ENCODE results near the gene TSC2. TPM values are rescaled to one million over a fixed set of nuclear protein-coding genes. Genes with fewer than 3 reads are reported as not detected.

TSC2 gene
- total RNA-seq, 4 donors from 2014 or later: 103 to 193 (median 143) TPM

- Histone ChIP-seq H3K9me3 (no peaks in the 10 kb centered on the region), H3K4me1 (no peaks in the 10 kb centered on the region), H3K27ac (no peak overlapping the region), H3K4me3 (no peak overlapping the region), H3K27me3 (no peaks in the 10 kb centered on the region), H3K36me3 (peaks cover 86% of the 10 kb centered on the region)
- TF ChIP-seq EP300 (IDR thresholded peaks at IDR 0.05): no peak
- no peak for TF ChIP-seq POLR2AphosphoS5 (IDR thresholded peaks at IDR 0.05)
- TF ChIP-seq CTCF (IDR thresholded peaks at IDR 0.05): no peak
- no peak for TF ChIP-seq POLR2A (IDR thresholded peaks at IDR 0.05)
- no peak for DNase-seq (ENCODE audit: low spot score in 2 of 2)
- WGBS: 90% methylated on average over 6 of the region's 29 CpGs
Measured at GRCh38 chr16:2070576-2071453, 23.0 kb downstream of the TSC2 start.

- no peak for DNase-seq (ENCODE audit: low spot score in 2 of 2)
- 100% methylated on average over 3 of the region's 34 CpGs for WGBS
- TF ChIP-seq POLR2A (IDR thresholded peaks at IDR 0.05) (no peak), EP300 (IDR thresholded peaks at IDR 0.05) (no peak), CTCF (IDR thresholded peaks at IDR 0.05) (no peak), POLR2AphosphoS5 (IDR thresholded peaks at IDR 0.05) (no peak)
- no peaks in the 10 kb centered on the region for H3K27me3 ChIP-seq
- no peak overlapping the region for H3K4me3 ChIP-seq
- H3K36me3 ChIP-seq: peaks cover 88% of the 10 kb centered on the region
- H3K9me3 ChIP-seq: no peaks in the 10 kb centered on the region
- H3K4me1 ChIP-seq: no peaks in the 10 kb centered on the region
- H3K27ac ChIP-seq: no peak overlapping the region
Measured at GRCh38 chr16:2071454-2072202, 23.8 kb downstream of the TSC2 start.

DNA sequence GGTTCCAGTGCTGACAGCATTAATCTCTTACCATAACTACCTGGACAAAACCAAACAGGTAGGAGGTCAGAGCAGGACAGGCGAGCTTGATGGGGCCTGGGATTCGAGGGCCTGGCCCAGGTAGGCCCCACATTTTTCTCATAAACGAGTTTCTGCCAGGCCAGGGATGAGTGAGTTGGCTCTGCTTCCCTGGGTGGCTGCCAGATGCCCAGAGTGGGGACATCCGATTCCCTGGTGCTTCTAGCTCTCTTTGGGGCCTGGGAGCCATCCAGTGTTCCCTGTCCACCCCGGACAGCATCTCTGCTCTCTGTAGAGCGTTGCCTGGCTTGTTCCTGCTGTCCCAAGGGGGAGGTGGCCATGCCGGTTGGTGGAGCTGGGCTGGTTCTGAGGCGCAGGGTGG is 25.1 kb downstream of the TSC2 start:
- no peak overlapping the region for H3K4me3 ChIP-seq
- no peaks in the 10 kb centered on the region for H3K4me1 ChIP-seq
- no peak for TF ChIP-seq POLR2AphosphoS5 (IDR thresholded peaks at IDR 0.05)
- no peak for TF ChIP-seq CTCF (IDR thresholded peaks at IDR 0.05)
- no peak for TF ChIP-seq EP300 (IDR thresholded peaks at IDR 0.05)
- TF ChIP-seq POLR2A (IDR thresholded peaks at IDR 0.05): no peak
- no peak overlapping the region for H3K27ac ChIP-seq
- WGBS: 85% methylated on average over 6 of the region's 8 CpGs
- H3K27me3 ChIP-seq: no peaks in the 10 kb centered on the region
- no peaks in the 10 kb centered on the region for H3K9me3 ChIP-seq
- H3K36me3 ChIP-seq: peaks cover 93% of the 10 kb centered on the region
- no peak for DNase-seq (ENCODE audit: low spot score in 2 of 2)

DNA sequence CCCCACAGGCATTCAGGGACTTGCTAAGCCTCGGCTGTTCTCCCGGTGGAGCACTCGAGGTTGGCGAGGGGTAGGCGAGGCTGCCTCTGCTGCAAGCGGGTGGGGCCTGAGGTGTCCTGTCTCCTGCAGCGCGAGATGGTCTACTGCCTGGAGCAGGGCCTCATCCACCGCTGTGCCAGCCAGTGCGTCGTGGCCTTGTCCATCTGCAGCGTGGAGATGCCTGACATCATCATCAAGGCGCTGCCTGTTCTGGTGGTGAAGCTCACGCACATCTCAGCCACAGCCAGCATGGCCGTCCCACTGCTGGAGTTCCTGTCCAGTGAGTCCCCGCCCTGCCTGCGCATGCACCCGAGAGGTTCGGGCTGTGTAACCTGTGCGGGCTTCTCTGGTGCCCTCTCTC is 26.3 kb downstream of the TSC2 start:
- Histone ChIP-seq H3K9me3 (no peaks in the 10 kb centered on the region), H3K36me3 (peaks cover 86% of the 10 kb centered on the region), H3K4me1 (peaks cover 8% of the 10 kb centered on the region), H3K27ac (no peak overlapping the region), H3K4me3 (no peak overlapping the region), H3K27me3 (no peaks in the 10 kb centered on the region)
- WGBS: no CpG with 5 or more reads among the region's 20 CpGs
- TF ChIP-seq POLR2A (IDR thresholded peaks at IDR 0.05) (no peak), EP300 (IDR thresholded peaks at IDR 0.05) (no peak), POLR2AphosphoS5 (IDR thresholded peaks at IDR 0.05) (no peak), CTCF (IDR thresholded peaks at IDR 0.05) (no peak)
- no peak for DNase-seq (ENCODE audit: low spot score in 2 of 2)

DNA sequence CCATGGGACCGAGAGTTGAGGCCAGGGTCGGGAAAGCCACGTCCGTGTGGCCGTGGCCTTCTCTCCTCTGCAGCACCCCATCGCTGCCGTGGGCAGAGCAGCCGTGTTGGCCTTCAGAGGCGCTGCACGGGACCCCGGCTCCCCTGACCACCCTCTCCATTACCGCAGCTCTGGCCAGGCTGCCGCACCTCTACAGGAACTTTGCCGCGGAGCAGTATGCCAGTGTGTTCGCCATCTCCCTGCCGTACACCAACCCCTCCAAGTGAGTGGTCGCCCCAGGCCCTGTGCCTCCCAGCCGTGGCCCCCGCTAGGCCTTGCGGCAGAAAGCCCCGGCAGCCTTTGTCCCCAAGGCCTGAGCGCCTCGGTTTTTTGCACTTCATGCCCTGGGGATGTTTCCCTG is 27.8 kb downstream of the TSC2 start:
- H3K9me3 ChIP-seq: no peaks in the 10 kb centered on the region
- peaks cover 8% of the 10 kb centered on the region for H3K4me1 ChIP-seq
- H3K27ac ChIP-seq: no peak overlapping the region
- no peaks in the 10 kb centered on the region for H3K27me3 ChIP-seq
- TF ChIP-seq POLR2A (IDR thresholded peaks at IDR 0.05): no peak
- no peak for TF ChIP-seq CTCF (IDR thresholded peaks at IDR 0.05)
- no peak for TF ChIP-seq EP300 (IDR thresholded peaks at IDR 0.05)
- TF ChIP-seq POLR2AphosphoS5 (IDR thresholded peaks at IDR 0.05): no peak
- no peak overlapping the region for H3K4me3 ChIP-seq
- DNase-seq (ENCODE audit: low spot score in 2 of 2): no peak
- 93% methylated on average over 16 of the region's 24 CpGs for WGBS
- peaks cover 89% of the 10 kb centered on the region for H3K36me3 ChIP-seq
